Fibroblast of gingiva (primary cell): ENCODE data around the gene TUBD1.
"Not testable (repeated sequence)": the region's sequence is repeated elsewhere in the genome, so short reads cannot be mapped to it uniquely, and the experiment has no call there.

Source experiments
- DNase-seq: peaks from one replicate; pipeline ENCODE4 v3.0.0-alpha.2; 2011; ENCODE audit warnings: low read depth

Gene TUBD1, protein sequence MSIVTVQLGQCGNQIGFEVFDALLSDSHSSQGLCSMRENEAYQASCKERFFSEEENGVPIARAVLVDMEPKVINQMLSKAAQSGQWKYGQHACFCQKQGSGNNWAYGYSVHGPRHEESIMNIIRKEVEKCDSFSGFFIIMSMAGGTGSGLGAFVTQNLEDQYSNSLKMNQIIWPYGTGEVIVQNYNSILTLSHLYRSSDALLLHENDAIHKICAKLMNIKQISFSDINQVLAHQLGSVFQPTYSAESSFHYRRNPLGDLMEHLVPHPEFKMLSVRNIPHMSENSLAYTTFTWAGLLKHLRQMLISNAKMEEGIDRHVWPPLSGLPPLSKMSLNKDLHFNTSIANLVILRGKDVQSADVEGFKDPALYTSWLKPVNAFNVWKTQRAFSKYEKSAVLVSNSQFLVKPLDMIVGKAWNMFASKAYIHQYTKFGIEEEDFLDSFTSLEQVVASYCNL

DNA sequence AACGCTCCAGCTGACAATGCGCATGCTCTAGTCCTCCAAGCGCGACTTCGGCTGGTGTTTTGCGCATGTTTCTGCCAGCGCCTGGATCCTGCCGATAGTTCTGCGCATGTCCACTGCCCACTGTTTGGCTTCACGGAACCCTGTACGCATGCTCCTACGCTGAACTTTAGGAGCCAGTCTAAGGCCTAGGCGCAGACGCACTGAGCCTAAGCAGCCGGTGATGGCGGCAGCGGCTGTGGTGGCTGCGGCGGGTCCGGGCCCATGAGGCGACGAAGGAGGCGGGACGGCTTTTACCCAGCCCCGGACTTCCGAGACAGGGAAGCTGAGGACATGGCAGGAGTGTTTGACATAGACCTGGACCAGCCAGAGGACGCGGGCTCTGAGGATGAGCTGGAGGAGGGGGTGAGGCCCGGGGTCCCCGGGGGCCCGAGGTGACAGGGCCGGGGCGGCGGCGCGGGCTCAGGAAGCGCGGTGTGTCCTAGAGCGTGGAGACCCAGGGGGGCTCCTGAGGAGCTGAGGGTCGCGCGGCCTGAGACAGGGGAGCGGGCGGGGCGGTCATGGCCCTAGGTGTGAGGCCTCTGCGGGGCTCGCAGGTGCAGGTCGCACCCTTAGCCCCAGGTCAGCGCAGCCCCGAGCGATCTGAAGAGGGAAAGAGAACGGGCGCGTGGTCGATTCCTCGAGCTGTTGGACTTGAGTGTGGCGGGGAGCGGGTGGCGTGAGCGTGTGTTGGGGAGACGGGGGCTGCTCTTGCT lies at the start of gene TUBD1, which contains the start of gene RPS6KB1:
Gene TUBD1, minus strand, starts transcription at position 20 of the 752 bp plus-strand sequence. CDS start 1,941 bp downstream, outside the sequence.
Gene RPS6KB1, plus strand, starts transcription at position 198 of the 752 bp plus-strand sequence. Its CDS starts 64 bp downstream, at position 262.
- peak; percentile 99 for DNase-seq

- DNase-seq = no peak
Measured at GRCh38 chr17:59941131-59941530, 48.4 kb upstream of the TUBD1 start.

DNA sequence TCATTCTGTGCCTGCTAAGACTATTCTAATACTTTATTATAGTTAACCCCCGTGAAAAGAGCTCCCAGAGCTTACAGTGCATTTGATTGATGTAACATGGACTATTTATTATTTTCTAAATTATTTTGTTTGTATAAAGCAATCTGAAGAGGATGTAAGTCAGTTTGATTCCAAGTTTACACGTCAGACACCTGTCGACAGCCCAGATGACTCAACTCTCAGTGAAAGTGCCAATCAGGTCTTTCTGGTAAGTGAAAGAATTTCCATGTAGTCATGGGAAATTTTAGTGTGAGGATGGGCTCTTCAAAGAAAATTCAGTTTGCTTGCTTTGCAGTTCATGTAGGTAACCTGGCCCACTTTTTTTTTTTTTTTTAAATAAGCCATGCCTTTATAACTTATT lies 48.0 kb upstream of the TUBD1 start:
- DNase-seq = not testable (repeated sequence)

DNA sequence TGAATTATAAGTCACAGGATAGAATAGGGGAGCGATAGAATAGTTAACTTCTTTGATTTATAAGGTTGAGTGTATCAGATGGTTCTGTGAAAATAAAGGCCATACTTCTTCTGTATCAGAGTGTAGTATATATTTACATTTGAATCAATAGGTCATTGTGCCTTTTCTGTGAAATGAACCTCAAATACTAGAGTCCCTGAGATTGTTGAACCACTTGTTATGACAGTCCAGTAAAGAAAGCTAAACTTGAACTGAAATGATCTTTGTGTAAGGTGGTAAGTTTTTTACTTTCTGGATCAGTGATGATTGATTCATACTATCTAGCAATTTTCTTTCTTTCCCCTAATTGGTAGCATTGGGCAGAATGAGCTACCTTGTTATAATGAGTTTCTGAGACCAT lies 40.6 kb upstream of the TUBD1 start:
- not testable (repeated sequence) for DNase-seq

DNA sequence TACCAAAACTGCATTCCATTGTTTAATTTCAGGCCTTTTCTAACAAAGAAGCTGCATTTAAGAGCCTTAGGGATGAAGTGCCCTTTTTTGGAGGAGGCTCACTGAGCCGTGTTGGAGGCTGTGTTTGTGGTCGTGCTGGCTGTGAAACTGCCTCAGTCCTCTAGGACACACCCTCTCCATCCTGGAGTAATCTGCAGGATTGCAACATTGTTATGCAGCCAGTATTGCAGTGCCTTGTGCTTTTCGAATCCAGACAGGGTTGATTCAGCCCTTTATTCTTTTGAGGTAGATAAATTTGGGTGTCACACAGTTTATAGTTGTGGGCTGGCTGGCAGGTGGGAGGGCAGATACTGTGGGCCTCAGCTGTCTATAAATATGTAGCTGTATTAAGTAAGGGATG lies 38.0 kb upstream of the TUBD1 start:
- DNase-seq = peak; percentile 66

- DNase-seq = not testable (repeated sequence)
Measured at GRCh38 chr17:59930121-59930520, 37.4 kb upstream of the TUBD1 start.

- not testable (repeated sequence) for DNase-seq
Measured at GRCh38 chr17:59920637-59921036, 27.9 kb upstream of the TUBD1 start.

GRCh38 chr17:59916446-59916845 lies 23.7 kb upstream of the TUBD1 start:
- DNase-seq = no peak

DNA sequence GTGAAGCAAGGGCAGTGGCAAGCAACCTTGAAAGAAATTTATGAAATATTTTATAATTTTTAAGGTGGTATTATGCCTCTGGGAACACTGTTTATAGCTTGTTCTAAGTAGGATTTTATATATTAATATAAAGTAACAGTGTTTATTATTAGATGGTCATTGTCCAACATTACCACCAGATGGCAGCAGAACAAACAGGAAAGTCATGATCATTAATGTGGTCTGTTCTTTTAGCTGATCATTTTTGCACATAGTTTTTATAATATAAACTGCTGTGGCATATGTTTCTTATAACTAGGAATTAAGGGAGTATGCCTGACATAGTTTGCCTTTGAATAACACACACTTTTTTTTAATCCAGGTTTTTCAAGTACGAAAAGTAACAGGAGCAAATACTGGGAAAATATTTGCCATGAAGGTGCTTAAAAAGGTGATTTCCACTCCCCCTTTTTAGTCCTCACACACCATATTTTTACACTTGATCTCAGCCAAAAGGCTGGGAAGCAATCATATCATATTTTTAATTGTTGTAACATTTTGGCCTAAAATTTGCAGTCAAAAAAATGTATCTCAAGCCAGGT lies 21.6 kb upstream of the TUBD1 start:
- peak; percentile 50 for DNase-seq

- DNase-seq = no peak
Measured at GRCh38 chr17:59907467-59907866, 14.7 kb upstream of the TUBD1 start.

DNA sequence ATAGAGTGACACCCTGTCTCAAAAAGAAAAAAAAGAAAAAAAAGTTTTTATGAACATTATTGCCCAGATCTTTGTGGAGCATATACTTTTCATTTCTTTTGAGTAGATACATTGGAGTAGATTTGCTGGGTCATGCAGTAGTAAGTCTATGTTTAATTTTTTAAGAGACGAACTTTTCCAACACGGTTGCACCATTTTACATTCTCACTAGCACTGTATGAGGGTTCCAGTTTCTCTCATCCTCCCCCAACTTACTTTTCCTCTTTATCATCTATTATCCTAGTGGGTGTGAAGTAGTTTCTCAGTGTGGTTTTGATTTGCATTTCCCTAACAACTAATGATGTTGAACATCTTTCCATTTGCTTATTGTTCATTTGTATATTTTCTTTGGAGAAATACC lies 10.7 kb upstream of the TUBD1 start:
- no peak for DNase-seq

GRCh38 chr17:59901604-59902003 lies 8.9 kb upstream of the TUBD1 start:
- no peak for DNase-seq

- peak; percentile 42 for DNase-seq
Measured at GRCh38 chr17:59899099-59899498, 6.4 kb upstream of the TUBD1 start.

DNA sequence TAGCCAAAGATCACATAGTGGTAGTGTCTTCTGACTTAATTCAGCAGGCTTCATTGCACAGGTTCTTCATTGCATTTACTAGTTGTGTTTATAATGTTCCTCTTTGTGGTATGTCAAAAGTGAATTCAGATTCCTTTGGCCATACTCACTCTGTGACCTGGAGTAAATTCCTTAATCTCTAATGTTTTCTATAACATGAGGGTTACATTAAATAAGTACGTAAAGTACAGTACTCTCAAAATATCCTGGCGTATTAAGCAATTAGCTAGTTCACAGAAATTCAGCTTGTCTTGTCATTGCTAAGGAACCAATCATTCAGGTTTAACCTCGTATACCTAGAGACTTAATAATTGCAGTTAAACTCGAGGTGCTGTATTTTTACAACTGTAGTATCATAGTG lies 4.3 kb upstream of the TUBD1 start:
- no peak for DNase-seq

DNA sequence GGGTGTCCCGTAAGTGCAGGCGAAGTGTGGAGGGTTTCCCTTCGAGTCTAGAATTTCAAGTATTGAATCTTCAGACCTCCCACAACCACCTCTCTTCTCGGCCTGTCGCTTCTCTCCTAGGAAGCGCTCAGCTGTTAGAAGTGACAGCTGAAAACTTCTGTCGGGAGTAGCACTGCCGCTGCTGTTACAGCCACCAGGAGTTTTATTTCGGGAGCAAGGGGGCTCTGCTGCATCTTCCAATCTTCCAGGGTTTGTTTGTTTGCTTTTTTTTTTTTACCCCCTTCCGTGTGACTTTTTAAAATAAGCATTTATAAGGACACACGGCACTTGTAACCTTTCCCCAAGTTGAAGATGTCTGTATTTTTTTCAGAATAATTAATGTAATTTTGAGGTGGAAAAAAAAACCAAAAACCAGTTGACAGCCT lies 945 bp upstream of the TUBD1 start:
- no peak for DNase-seq

DNA sequence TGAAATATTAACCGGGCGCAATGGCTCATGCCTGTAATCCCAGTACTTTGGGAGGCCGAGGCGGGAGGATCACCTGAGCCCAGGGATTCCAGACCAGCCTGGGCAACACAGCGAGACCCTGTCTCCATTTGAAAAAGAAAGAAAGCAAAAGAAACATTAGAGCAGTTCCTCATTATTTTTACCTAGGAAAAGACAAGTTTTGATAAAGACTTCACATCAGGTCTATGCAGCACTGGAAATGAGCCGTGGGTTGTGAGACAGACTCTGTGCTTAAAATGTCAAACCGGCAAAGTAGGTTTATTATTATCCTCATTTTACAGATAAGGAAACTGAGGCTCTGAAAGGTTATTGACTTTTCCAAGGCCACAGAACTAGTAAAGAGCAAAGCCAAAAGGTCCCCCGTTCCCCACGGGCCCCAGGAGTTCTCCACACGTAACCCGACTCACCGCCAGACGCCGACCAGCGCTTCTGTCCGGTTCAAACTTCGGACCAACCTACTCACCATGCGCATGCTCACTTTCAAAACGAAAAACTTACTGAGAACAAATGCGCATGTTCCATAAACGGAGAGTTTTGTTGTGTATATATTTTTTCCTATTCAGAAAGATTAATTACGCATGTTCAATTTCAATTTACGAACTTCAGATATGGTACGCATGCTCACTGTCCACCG lies 356 bp downstream of the TUBD1 start:
- DNase-seq = no peak

GRCh38 chr17:59890720-59891119 lies 2.0 kb downstream of the TUBD1 start:
- no peak for DNase-seq

DNA sequence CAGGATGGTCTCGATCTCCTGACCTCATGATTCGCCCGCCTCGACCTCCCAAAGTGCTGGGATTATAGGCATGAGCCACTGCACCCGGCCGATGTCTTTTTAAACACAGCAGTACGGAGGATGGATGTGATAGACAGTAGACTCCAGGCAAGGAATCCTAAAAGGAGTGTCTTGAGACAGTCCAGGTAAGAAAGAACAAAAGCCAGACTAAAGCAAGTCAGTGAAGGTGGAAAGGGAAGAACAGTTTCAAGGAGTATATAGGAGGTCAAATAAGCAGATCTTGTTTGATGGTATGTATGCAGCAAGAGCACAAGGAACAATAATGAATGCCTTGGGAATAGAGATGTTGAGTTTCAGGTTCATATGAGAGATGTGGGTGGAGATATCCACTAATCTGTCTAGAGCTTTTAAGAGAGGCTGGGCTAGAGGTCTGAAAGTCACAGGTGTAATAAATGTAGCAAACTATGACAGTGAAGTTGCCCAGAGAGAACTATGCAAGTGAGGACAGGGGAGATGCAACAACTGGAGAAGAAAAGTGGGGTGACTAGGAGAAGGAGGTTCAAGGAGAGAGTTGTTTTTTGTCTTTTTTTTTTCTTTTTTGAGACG lies 4.5 kb downstream of the TUBD1 start:
- DNase-seq = no peak

DNA sequence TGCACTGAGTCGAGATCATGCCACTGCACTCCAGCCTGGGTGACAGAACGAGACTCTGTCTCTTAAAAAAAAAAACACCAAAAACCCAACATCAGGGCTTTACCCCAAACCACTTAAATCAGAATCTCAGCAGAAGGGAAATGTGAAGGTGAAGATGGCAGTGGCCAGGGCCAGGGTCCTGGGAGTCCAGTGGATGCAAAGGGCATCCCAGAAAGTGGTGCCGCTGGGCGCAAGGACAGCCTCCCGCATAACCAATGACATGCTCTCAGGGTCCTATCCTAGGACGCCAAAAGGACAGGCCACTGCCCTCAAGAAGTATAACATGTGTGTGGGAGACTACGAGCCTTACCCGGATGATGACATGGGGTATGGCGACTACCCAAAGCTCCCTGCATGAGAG lies 7.9 kb downstream of the TUBD1 start:
- no peak for DNase-seq

GRCh38 chr17:59878624-59879023 lies 14.1 kb downstream of the TUBD1 start:
- no peak for DNase-seq

GRCh38 chr17:59877965-59878364 lies 14.8 kb downstream of the TUBD1 start:
- DNase-seq = no peak

DNA sequence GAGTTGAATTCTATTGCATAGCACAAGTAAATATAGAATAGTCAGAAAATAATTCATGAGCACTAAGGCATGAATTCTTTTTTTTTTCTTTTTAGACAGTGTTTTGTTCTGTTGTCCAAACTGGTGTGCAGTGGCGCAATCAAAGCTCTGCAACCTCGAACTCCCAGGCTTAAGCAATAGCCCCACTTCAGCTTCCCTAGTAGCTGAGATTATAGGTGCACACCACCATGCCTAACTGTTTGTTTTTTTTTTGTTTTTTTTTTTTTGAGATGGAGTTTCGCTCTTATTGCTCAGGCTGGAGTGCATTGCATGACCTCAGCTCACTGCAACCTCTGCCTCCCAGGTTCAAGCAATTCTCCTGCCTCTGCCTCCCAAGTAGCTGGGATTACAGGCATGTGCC lies 16.6 kb downstream of the TUBD1 start:
- peak; percentile 51 for DNase-seq
